Neural progenitor cell (in vitro differentiated cells): ENCODE results near the gene PLEKHA1. TPM values are rescaled to one million over a fixed set of nuclear protein-coding genes. Genes with fewer than 3 reads are reported as not detected.

Experiments
- DNase-seq: peaks from one replicate; pipeline ENCODE4 v3.0.0-alpha.2; 2016; ENCODE audit warnings: low spot score
- H2AFZ ChIP-seq: fragments of 200-600 bp; sonication (generic); replicated peaks from 2 replicates; pipeline ENCODE4 v1.6.1; 2016; ENCODE audit warnings: antibody characterized with exemption
- H3F3A ChIP-seq: fragments of 200-600 bp; sonication (generic); 2 replicates; pipeline ENCODE4 v1.6.1; 2016; ENCODE audit warnings: antibody characterized with exemption, low read depth
- H3K27ac ChIP-seq: fragments of 200-600 bp; sonication (generic); 2 replicates; pipeline ENCODE4 v1.5.1; 2016; ENCODE audit warnings: mild to moderate bottlenecking
- H3K27me3 ChIP-seq: fragments of 200-600 bp; sonication (generic); 2 replicates; pipeline ENCODE4 v1.6.1; 2016; ENCODE audit warnings: mild to moderate bottlenecking, moderate library complexity
- H3K36me3 ChIP-seq: fragments of 200-600 bp; sonication (generic); 2 replicates; pipeline ENCODE4 v1.5.1; 2016
- H3K4me1 ChIP-seq: fragments of 200-600 bp; sonication (generic); 2 replicates; pipeline ENCODE4 v1.6.1; 2016; ENCODE audit warnings: mixed run types
- H3K4me2 ChIP-seq: fragments of 200-600 bp; sonication (generic); 2 replicates; pipeline ENCODE4 v1.6.1; 2016
- H3K4me3 ChIP-seq: fragments of 200-600 bp; sonication (generic); 2 replicates; pipeline ENCODE4 v1.5.1; 2016
- H3K79me2 ChIP-seq: fragments of 200-600 bp; sonication (generic); 2 replicates; pipeline ENCODE4 v1.6.1; 2016; ENCODE audit warnings: low read depth
- H3K9ac ChIP-seq: fragments of 200-600 bp; sonication (generic); 2 replicates; pipeline ENCODE4 v1.6.1; 2016
- H3K9me3 ChIP-seq: fragments of 200-600 bp; sonication (generic); 2 replicates; pipeline ENCODE4 v1.5.1; 2016; ENCODE audit warnings: low read depth
- H4K20me1 ChIP-seq: fragments of 200-600 bp; sonication (generic); 2 replicates; pipeline ENCODE4 v1.6.1; 2016; ENCODE audit warnings: low read depth
- H3K27ac Mint-ChIP-seq: 3 replicates; pipeline ENCODE4 v1.8.0; 2021; ENCODE audit warnings: mixed read lengths
- H3K27me3 Mint-ChIP-seq: 2 replicates; pipeline ENCODE4 v1.8.0; 2022; ENCODE audit warnings: low read depth, mild to moderate bottlenecking, inconsistent platforms, moderate library complexity, mixed read lengths; ENCODE audit not compliant: insufficient read depth
- H3K36me3 Mint-ChIP-seq: 3 replicates; pipeline ENCODE4 v1.8.0; 2021; ENCODE audit warnings: mixed read lengths
- H3K4me1 Mint-ChIP-seq: 3 replicates; pipeline ENCODE4 v1.8.0; 2021; ENCODE audit warnings: mixed read lengths
- H3K4me3 Mint-ChIP-seq: 3 replicates; pipeline ENCODE4 v1.8.0; 2021; ENCODE audit warnings: mild to moderate bottlenecking, moderate library complexity, mixed read lengths
- H3K9me3 Mint-ChIP-seq: 3 replicates; pipeline ENCODE4 v1.8.0; 2020; ENCODE audit warnings: mixed read lengths
- EZH2 ChIP-seq: fragments of 200-600 bp; sonication (generic); IDR thresholded peaks from 2 replicates; pipeline ENCODE4 v1.6.1; 2017; ENCODE audit warnings: antibody characterized with exemption, mild to moderate bottlenecking, moderate library complexity
- EZH2phosphoT487 ChIP-seq: fragments of 200-600 bp; sonication (generic); IDR thresholded peaks from 2 replicates; pipeline ENCODE4 v1.6.1; 2017; ENCODE audit warnings: antibody characterized with exemption
- total RNA-seq: library from RNA; depleted of rRNA; stranded (reverse); fragments of >200 nt; gene quantifications from 2 replicates; pipeline ENCODE4 v1.2.3, GENCODE V29; 2015; ENCODE audit warnings: low replicate concordance
- TF ChIP-seq, protein P1 (sequence below): fragments of 200-600 bp; sonication (generic); IDR thresholded peaks from 2 replicates; pipeline ENCODE4 v1.5.1; 2017; ENCODE audit warnings: antibody characterized with exemption, mild to moderate bottlenecking

The PLEKHA1 gene
- total RNA-seq, 1 donor from 2014 or later = 79.1 TPM

- Histone ChIP-seq H3K79me2 (no peaks in the 10 kb centered on the region), H3K36me3 (peaks cover 23% of the 10 kb centered on the region), H3K4me3 (no peak overlapping the region), H3F3A (no peaks in the 10 kb centered on the region), H2AFZ (no peak overlapping the region), H3K9me3 (no peaks in the 10 kb centered on the region), H3K27ac (no peak overlapping the region), H3K27me3 (no peaks in the 10 kb centered on the region), H3K4me1 (no peaks in the 10 kb centered on the region), H3K4me2 (no peak overlapping the region), H3K9ac (no peak overlapping the region), H4K20me1 (no peaks in the 10 kb centered on the region)
- TF ChIP-seq, protein P1, sequence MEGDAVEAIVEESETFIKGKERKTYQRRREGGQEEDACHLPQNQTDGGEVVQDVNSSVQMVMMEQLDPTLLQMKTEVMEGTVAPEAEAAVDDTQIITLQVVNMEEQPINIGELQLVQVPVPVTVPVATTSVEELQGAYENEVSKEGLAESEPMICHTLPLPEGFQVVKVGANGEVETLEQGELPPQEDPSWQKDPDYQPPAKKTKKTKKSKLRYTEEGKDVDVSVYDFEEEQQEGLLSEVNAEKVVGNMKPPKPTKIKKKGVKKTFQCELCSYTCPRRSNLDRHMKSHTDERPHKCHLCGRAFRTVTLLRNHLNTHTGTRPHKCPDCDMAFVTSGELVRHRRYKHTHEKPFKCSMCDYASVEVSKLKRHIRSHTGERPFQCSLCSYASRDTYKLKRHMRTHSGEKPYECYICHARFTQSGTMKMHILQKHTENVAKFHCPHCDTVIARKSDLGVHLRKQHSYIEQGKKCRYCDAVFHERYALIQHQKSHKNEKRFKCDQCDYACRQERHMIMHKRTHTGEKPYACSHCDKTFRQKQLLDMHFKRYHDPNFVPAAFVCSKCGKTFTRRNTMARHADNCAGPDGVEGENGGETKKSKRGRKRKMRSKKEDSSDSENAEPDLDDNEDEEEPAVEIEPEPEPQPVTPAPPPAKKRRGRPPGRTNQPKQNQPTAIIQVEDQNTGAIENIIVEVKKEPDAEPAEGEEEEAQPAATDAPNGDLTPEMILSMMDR = no peak
- TF ChIP-seq EZH2phosphoT487 = no peak
- TF ChIP-seq EZH2 = no peak
- peaks cover 19% of the 10 kb centered on the region for H3K36me3 Mint-ChIP-seq
- H3K4me3 Mint-ChIP-seq = no peak overlapping the region
- no peak overlapping the region for H3K27ac Mint-ChIP-seq
- no peak for DNase-seq
- H3K9me3 Mint-ChIP-seq = no peaks in the 10 kb centered on the region
- H3K4me1 Mint-ChIP-seq = no peaks in the 10 kb centered on the region
- peaks cover 2% of the 10 kb centered on the region for H3K27me3 Mint-ChIP-seq
These were observed 38.8 kb downstream of the PLEKHA1 start for GRCh38 chr10:122413327-122413726.

GRCh38 chr10:122417667-122418066, 43.2 kb downstream of the PLEKHA1 start:
- Histone ChIP-seq H3K27ac (no peak overlapping the region), H3K4me3 (no peak overlapping the region), H3K4me2 (no peak overlapping the region), H3K27me3 (no peaks in the 10 kb centered on the region), H3K79me2 (no peaks in the 10 kb centered on the region), H4K20me1 (no peaks in the 10 kb centered on the region), H3F3A (no peaks in the 10 kb centered on the region), H2AFZ (no peak overlapping the region), H3K9ac (no peak overlapping the region), H3K4me1 (no peaks in the 10 kb centered on the region), H3K9me3 (no peaks in the 10 kb centered on the region), H3K36me3 (peaks cover 6% of the 10 kb centered on the region)
- H3K27me3 Mint-ChIP-seq = no peaks in the 10 kb centered on the region
- H3K36me3 Mint-ChIP-seq = peaks cover 11% of the 10 kb centered on the region
- H3K27ac Mint-ChIP-seq = no peak overlapping the region
- H3K4me3 Mint-ChIP-seq = no peak overlapping the region
- TF ChIP-seq EZH2 = no peak
- TF ChIP-seq, protein P1 = no peak
- H3K9me3 Mint-ChIP-seq = no peaks in the 10 kb centered on the region
- H3K4me1 Mint-ChIP-seq = peaks cover 11% of the 10 kb centered on the region
- no peak for DNase-seq

GRCh38 chr10:122419016-122419415, 44.5 kb downstream of the PLEKHA1 start:
- Histone ChIP-seq H3K27ac (no peak overlapping the region), H3K27me3 (no peaks in the 10 kb centered on the region), H4K20me1 (no peaks in the 10 kb centered on the region), H3K36me3 (no peaks in the 10 kb centered on the region), H3K9ac (no peak overlapping the region), H3K4me1 (no peaks in the 10 kb centered on the region), H2AFZ (no peak overlapping the region), H3K4me3 (no peak overlapping the region), H3K79me2 (no peaks in the 10 kb centered on the region), H3F3A (no peaks in the 10 kb centered on the region), H3K9me3 (no peaks in the 10 kb centered on the region), H3K4me2 (no peak overlapping the region)
- TF ChIP-seq, protein P1 = no peak
- TF ChIP-seq EZH2phosphoT487 = no peak
- TF ChIP-seq EZH2 = no peak
- Mint-ChIP-seq H3K36me3 (peaks cover 11% of the 10 kb centered on the region), H3K27me3 (no peaks in the 10 kb centered on the region), H3K27ac (no peak overlapping the region), H3K9me3 (no peaks in the 10 kb centered on the region), H3K4me1 (peaks cover 11% of the 10 kb centered on the region), H3K4me3 (no peak overlapping the region)
- DNase-seq = no peak
